Kidney capillary endothelial cell (primary cell): ENCODE data around the gene TRIM69.
"Not testable (repeated sequence)": the region's sequence is repeated elsewhere in the genome, so short reads cannot be mapped to it uniquely, and the experiment has no call there.

Source experiments
- DNase-seq: peaks from one replicate; pipeline ENCODE4 v3.0.0-alpha.2; 2018; ENCODE audit warnings: low spot score

The TRIM69 gene, protein sequence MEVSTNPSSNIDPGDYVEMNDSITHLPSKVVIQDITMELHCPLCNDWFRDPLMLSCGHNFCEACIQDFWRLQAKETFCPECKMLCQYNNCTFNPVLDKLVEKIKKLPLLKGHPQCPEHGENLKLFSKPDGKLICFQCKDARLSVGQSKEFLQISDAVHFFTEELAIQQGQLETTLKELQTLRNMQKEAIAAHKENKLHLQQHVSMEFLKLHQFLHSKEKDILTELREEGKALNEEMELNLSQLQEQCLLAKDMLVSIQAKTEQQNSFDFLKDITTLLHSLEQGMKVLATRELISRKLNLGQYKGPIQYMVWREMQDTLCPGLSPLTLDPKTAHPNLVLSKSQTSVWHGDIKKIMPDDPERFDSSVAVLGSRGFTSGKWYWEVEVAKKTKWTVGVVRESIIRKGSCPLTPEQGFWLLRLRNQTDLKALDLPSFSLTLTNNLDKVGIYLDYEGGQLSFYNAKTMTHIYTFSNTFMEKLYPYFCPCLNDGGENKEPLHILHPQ

DNA sequence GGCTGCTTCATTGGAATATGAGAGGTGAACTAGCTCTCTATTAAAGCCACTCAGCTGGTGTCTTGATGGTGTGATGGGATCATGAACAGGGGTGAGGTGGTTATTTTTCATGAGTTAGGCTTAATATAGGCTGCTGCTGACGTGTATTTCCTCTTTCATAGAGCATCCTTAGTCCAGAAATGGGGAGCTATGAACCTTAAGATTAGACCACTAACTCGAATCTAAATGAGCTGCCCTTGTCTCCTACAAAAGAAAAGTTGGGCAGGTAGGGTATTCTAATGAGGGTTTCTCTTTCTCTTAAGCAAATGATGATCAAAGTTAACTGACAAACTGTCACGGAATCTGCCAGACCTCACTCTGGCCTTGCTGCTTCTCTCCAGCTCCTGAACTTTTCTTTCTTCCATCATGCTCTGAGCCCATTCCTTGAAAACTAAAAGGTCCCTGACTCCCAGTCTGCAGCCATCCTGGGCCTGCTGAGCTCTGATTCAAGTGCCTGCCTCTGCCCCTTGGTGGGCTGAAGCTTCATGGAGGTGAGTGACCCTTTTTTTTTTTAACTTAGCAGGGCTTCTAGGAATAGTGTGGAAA lies at the start of gene TRIM69:
TSS of gene TRIM69 (plus strand) at position 348 of the 585 bp plus-strand sequence. CDS start at position 525, 177 bp downstream.
- no peak for DNase-seq

DNA sequence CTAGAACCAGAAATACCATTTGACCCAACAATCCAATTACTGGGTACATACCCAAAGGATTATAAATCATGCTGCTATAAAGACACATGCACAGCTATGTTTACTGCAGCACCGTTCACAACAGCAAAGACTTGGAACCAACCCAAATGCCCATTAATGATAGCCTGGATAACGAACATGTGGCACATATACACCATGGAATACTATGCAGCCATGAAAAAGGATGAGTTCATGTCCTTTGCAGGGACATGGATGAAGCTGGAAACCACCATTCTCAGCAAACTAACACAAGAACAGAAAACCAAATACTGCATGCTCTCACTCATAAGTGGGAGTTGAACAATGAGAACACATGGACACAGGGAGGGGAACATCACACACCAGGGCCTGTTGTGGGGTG lies 47.0 kb upstream of the TRIM69 start:
- DNase-seq = not testable (repeated sequence)

DNA sequence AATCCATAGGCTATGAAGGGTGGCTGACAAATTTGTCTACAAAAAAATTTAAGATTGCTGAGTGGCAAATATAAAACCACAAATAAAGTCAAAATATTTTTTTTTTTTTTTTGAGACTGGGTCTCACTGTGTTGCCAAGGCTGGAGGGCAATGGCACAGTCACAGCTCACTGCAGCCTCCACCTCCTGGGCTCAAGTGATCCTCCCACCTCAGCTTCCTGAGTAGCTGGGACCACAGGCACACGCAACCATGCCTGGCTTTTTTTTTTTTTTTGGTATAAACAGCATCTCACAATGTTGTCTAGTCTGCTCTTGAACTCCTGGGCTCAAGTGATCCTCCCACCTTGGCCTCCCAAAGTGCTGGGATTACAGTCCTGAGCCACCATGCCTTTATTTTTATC lies 46.1 kb upstream of the TRIM69 start:
- DNase-seq = not testable (repeated sequence)

DNA sequence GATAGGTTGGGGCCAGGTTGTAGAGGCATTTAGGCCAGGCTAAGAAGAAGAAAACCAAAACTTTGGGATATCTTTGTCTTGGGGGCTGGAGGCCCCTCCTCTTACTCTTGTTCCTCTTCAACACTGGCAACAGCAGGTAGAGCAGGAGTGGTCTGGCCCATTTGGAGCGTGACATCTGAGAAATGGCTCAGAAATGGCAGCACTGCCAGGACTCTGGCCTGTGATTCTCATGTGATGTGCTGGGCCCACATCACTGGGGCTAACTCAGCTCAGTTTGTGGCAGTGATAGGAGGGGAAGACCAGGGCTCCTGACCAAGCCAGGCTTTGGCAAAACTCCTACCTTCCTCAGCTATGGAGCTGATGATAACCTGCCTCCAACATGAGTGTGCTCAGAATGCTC lies 43.7 kb upstream of the TRIM69 start:
- no peak for DNase-seq

DNA sequence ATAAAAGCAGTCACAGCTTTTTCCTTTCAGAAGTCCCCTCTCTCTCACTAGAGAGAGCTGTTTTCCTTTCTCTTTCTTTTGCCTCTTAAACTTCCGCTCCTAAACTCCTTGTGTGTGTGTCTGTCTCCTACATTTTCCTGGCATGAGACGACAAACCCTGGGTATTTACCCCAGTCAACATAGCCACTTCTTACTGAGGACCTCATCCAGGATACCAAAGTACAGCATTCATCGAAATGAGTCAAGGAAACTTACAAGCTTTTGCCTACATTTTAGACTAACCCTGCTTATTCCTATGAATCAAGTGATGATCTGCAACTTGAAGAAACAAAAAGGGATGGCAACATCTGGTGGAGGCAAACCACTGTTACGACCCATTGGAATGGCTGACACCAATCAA lies 41.9 kb upstream of the TRIM69 start:
- no peak for DNase-seq

DNA sequence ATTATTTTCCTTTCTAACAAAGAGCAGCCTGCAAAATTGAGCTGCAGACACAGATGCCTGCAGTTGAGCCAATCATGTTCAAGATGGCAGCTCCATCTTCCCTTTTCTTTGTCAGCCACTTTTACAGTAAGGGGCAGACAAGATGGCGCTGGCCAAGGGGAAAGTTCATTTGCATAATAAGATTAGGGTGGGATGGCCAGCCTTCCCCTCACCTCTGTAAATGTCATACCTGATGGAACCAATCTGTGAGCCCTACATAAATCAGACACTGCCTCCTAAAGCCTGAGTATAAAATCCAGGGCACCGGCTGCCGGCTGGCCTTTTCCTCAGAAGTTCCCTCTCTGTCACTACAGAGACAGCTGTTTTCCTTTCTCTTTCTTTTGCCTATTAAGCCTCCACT lies 41.0 kb upstream of the TRIM69 start:
- no peak for DNase-seq

DNA sequence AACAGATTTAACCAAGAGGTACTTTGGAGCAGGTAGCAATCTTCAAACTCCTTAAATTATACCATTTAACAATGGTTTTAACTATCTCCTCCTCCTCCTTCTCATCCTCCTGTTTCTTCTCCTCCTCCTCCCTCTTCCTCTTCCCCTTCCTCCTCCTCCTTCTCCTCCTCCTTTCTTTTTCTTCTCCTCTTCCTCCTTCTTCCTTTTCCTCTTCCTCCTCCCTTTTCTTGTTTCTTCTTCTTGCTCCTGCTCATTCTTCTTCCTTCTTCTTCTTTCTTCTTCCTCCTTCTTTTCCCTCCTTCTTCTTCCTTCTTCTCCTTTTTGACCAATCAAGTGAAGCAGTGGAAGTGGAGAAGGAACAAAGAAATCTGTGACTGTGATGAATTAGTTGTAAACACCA lies 39.3 kb upstream of the TRIM69 start:
- DNase-seq = no peak

DNA sequence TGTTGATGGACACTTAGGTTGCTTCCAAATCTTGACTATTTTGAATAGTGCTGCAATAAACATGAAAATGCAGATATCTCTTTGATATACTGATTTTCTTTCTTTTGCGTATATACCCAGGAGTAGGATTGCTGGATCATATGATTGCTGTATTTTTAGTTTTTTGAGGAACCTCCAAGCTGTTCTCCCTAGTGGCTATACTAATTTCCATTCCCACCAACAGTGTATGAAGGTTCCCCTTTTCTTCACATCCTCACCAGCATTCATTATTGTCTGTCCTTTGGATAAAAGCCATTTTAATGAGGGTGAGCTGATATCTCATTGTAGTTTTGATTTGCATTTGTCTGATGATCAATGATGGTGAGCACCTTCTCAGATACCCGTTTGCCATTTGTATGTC lies 37.7 kb upstream of the TRIM69 start:
- DNase-seq = no peak

DNA sequence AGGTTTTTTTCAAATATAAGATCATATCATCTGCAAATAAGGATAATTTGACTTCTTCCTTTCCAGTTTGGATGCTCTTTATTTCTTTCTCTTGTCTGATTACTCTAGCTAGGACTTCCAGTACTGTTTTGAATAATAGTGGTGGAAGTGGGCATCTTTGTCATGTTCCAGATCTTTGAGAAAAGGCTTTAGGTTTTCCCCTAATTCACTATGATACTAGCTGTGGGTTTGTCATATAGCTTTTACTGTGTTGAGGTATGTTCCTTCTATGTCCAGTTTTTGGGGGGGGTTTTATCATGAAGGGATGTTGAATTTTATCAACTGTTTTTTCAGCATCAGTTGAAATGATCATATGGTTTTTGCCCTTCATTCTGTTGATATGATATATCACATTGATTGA lies 35.7 kb upstream of the TRIM69 start:
- not testable (repeated sequence) for DNase-seq

DNA sequence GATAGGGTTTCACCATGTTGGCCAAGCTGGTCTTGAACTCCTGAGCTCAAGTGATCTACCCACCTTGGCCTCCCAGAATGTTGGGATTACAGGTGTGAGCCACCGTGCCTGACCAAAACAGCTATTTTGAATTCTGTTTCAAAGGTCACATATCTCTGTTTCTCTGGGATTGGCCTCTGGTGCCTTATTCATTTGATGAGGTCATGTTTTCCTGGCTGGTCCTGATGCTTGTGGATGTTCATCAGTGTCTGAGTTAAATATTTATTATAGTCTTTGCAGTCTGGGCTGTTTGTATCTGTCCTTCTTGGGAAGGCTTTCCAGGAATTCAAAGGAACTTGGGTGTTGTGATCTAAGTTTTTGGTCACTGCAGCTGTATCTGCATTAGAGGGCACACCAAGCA lies 30.3 kb upstream of the TRIM69 start:
- DNase-seq = no peak

DNA sequence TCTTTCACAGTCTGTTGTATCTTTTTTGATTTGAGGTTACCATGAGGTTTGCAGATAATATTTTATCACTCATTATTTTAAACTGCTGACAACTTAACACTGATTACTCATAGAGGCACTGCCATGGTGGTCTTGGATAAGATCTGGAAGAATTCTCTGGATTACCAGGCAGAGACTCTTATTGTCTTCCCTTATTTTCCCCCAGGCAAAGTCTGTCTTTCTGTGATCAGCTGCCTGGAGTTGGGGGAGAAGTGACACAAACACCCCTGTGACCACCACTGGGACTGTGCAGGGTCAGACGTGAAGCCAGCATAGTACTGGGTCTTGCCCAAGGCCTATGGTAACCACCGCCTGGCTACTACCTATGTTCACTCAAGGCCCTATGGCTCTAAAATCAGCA lies 29.9 kb upstream of the TRIM69 start:
- DNase-seq = no peak

DNA sequence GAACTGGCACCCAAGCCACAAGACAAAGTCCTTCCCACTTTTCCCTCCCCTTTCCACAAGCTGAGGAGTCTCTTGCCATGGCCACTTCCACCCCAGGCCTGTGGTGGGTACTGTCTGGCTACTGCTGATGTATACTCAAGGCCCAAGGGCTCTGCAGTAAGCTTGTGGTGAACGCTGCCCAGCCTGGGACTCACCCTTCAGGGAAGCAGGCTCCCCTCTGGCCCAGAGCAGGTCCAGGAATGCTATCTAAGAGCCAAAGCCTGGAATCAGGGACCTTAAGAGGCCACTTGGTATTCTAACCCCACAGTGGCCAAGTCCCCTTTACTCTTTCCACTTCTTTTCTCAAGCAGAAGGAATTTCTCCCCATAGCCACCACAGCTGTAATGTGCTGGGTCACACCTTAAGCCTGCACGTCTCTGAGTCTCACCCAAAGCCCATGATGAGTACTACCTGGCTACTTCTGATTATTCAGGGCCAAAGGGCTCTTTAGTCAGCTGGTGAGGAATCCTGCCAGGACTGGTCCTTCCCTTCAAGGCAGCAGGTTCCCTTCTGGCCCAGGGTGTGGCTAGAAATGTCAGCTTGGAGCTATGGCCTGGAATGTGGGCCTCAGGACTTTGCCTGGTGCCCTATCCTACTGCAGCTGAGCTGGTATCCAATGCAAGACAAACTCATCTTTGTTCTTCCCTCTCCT lies 29.2 kb upstream of the TRIM69 start:
- DNase-seq = no peak

DNA sequence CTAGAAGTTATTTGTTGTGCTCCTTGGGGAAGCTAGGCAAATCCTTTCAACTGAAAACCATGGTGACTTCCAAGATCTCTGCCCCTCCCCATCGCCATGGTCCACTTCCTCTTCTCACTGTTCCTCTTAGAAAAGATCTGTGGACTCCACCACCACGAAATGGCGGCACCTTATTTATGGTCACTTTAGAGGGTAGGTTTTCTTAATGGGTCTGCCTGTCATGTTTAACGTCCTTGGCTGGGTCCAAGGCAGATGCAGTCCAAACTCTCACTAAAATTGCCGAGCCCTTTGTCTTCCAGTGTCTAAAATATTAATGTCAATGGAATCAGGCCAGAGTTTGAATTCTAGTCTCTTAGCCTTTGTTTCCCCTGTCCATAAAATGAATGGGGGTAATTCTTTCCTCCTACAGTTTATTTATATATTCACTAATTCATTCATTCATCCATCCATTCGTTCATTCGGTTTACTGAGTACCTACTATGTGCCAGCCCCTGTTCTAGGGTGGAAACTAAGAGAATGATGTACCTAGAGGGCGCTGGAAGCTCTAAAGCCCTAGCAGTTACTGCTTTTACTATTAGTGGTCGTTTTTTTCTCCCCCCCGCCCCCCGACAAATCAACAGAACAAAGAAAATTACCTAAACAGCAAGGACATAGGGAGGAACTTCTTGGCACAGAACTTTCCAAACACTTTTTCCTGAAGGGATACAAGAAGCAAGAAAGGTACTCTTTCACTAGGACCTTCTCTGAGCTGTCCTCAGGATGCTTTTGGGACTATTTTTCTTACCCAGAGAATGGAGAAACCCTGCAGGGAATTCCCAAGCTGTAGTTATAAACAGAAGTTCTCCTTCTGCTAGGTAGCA lies 25.9 kb upstream of the TRIM69 start:
- DNase-seq = peak; percentile 36

DNA sequence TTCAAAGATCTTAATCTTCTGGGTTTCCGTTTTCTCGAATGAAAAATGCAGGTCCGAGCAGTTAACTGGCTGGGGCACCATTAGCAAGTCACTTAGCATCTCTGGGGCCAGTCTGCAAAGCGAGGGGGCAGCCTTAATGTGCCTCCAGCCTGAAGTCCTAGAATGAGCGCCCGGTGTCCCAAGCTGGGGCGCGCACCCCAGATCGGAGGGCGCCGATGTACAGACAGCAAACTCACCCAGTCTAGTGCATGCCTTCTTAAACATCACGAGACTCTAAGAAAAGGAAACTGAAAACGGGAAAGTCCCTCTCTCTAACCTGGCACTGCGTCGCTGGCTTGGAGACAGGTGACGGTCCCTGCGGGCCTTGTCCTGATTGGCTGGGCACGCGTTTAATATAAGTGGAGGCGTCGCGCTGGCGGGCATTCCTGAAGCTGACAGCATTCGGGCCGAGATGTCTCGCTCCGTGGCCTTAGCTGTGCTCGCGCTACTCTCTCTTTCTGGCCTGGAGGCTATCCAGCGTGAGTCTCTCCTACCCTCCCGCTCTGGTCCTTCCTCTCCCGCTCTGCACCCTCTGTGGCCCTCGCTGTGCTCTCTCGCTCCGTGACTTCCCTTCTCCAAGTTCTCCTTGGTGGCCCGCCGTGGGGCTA lies 25.1 kb upstream of the TRIM69 start, which contains the start of the genes B2M and PATL2:
TSS of gene B2M (plus strand) at position 422 of the 647 bp plus-strand sequence. CDS start at position 452, 30 bp downstream.
TSS of gene PATL2 (minus strand) at position 228 of the 647 bp plus-strand sequence. CDS start 34,833 bp downstream, outside the sequence.
- peak; percentile 95 for DNase-seq

DNA sequence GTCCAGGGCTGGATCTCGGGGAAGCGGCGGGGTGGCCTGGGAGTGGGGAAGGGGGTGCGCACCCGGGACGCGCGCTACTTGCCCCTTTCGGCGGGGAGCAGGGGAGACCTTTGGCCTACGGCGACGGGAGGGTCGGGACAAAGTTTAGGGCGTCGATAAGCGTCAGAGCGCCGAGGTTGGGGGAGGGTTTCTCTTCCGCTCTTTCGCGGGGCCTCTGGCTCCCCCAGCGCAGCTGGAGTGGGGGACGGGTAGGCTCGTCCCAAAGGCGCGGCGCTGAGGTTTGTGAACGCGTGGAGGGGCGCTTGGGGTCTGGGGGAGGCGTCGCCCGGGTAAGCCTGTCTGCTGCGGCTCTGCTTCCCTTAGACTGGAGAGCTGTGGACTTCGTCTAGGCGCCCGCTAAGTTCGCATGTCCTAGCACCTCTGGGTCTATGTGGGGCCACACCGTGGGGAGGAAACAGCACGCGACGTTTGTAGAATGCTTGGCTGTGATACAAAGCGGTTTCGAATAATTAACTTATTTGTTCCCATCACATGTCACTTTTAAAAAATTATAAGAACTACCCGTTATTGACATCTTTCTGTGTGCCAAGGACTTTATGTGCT lies 24.5 kb upstream of the TRIM69 start:
- peak; percentile 40 for DNase-seq

DNA sequence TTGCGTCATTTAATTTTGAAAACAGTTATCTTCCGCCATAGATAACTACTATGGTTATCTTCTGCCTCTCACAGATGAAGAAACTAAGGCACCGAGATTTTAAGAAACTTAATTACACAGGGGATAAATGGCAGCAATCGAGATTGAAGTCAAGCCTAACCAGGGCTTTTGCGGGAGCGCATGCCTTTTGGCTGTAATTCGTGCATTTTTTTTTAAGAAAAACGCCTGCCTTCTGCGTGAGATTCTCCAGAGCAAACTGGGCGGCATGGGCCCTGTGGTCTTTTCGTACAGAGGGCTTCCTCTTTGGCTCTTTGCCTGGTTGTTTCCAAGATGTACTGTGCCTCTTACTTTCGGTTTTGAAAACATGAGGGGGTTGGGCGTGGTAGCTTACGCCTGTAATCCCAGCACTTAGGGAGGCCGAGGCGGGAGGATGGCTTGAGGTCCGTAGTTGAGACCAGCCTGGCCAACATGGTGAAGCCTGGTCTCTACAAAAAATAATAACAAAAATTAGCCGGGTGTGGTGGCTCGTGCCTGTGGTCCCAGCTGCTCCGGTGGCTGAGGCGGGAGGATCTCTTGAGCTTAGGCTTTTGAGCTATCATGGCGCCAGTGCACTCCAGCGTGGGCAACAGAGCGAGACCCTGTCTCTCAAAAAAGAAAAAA lies 23.9 kb upstream of the TRIM69 start:
- DNase-seq = peak; percentile 72

DNA sequence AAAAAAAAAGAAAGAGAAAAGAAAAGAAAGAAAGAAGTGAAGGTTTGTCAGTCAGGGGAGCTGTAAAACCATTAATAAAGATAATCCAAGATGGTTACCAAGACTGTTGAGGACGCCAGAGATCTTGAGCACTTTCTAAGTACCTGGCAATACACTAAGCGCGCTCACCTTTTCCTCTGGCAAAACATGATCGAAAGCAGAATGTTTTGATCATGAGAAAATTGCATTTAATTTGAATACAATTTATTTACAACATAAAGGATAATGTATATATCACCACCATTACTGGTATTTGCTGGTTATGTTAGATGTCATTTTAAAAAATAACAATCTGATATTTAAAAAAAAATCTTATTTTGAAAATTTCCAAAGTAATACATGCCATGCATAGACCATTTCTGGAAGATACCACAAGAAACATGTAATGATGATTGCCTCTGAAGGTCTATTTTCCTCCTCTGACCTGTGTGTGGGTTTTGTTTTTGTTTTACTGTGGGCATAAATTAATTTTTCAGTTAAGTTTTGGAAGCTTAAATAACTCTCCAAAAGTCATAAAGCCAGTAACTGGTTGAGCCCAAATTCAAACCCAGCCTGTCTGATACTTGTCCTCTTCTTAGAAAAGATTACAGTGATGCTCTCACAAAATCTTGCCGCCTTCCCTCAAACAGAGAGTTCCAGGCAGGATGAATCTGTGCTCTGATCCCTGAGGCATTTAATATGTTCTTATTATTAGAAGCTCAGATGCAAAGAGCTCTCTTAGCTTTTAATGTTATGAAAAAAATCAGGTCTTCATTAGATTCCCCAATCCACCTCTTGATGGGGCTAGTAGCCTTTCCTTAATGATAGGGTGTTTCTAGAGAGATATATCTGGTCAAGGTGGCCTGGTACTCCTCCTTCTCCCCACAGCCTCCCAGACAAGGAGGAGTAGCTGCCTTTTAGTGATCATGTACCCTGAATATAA lies 23.0 kb upstream of the TRIM69 start:
- peak; percentile 30 for DNase-seq

DNA sequence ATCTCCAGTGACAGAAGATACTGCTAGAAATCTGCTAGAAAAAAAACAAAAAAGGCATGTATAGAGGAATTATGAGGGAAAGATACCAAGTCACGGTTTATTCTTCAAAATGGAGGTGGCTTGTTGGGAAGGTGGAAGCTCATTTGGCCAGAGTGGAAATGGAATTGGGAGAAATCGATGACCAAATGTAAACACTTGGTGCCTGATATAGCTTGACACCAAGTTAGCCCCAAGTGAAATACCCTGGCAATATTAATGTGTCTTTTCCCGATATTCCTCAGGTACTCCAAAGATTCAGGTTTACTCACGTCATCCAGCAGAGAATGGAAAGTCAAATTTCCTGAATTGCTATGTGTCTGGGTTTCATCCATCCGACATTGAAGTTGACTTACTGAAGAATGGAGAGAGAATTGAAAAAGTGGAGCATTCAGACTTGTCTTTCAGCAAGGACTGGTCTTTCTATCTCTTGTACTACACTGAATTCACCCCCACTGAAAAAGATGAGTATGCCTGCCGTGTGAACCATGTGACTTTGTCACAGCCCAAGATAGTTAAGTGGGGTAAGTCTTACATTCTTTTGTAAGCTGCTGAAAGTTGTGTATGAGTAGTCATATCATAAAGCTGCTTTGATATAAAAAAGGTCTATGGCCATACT lies 21.1 kb upstream of the TRIM69 start:
- DNase-seq = no peak
